Left forelimb (tissue), 1 donor: Measurements from ENCODE around the gene ELK3.
"Not testable (repeated sequence)": the region's sequence is repeated elsewhere in the genome, so short reads cannot be mapped to it uniquely, and the experiment has no call there.

Source experiments
- DNase-seq: peaks from one replicate; pipeline ENCODE4 v3.0.0-alpha.2; 2018; ENCODE audit warnings: low spot score

The ELK3 gene

DNA sequence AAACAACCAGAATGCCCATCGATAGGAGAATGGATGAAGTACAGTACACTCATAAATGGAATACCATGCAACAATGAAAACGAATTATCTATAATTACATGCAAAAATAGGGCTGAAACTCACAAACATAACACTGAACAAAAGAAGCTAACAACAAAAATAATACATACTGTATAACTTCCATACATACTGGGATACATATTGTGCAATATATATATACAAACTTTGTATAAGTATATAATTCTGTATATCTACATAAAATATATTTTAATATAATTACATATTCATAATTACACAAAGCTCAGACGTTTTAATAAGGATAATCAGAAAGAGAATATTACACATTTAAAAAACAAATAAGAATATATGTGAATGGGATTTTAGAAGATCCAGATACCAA is 115.9 kb downstream of the ELK3 start:
- no peak for DNase-seq

DNA sequence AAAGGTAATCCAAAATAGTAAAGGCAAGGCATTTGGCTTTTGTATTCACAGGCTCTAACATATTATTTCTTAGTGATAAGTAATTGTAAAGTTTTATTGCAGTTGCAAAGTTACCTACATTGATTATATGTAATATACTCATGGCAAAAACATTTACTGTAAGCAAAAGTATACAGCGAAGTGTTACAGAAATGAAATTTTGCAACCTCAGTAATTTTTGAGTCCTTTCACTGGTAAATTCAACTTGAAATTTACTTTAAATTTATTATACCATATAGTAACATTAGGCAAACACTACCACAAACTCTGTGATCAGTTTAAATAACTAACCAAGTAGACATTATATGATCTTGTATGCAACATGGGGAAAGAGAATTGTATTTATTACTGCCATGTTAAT is 117.0 kb downstream of the ELK3 start:
- DNase-seq = no peak

GRCh38 chr12:96313606-96314005 is 119.4 kb downstream of the ELK3 start:
- DNase-seq = no peak

- no peak for DNase-seq
Measured at GRCh38 chr12:96314723-96315122, 120.5 kb downstream of the ELK3 start.

DNA sequence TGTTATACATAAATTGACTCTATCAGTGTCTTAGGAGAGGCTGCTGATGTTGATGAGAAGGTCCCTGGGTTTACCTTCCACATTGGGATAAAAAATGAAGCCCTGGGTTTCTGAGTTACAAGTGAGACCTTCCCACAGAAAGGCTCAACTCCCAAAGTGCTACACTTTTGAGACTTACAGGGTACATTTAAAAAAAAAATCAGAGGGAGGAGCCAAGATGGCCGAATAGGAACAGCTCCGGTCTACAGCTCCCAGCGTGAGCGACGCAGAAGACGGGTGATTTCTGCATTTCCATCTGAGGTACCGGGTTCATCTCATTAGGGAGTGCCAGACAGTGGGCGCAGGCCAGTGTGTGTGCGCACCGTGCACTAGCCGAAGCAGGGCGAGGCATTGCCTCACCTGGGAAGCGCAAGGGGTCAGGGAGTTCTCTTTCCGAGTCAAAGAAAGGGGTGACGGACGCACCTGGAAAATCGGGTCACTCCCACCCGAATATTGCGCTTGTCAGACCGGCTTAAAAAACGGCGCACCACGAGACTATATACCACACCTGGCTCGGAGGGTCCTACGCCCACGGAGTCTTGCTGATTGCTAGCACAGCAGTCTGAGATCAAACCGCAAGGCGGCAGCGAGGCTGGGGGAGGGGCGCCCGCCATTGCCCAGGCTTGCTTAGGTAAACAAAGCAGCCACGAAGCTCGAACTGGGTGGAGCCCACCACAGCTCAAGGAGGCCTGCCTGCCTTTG is 121.7 kb downstream of the ELK3 start:
- DNase-seq = not testable (repeated sequence)

DNA sequence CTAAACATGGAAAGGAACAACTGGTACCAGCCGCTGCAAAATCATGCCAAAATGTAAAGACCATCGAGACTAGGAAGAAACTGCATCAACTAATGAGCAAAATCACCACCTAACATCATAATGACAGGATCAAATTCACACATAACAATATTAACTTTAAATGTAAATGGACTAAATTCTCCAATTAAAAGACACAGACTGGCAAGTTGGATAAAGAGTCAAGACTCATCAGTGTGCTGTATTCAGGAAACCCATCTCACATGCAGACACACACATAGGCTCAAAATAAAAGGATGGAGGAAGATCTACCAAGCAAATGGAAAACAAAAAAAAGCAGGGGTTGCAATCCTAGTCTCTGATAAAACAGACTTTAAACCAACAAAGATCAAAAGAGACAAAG is 123.6 kb downstream of the ELK3 start:
- not testable (repeated sequence) for DNase-seq
